Suprapubic skin (tissue), 4 donors: ENCODE measurements around the gene C1QC. TPM values are rescaled to one million over a fixed set of nuclear protein-coding genes. Genes with fewer than 3 reads are reported as not detected.

Source experiments
- DNase-seq, 2 donors: peaks; one replicate each; pipeline ENCODE4 v3.0.0-alpha.2; 2019; ENCODE audit warnings: low spot score in 2 of 2
- H3K27ac ChIP-seq: fragments of 200-600 bp; sonication (generic); one replicate; pipeline ENCODE4 v1.5.1; 2019
- H3K27me3 ChIP-seq: fragments of 200-600 bp; sonication (generic); one replicate; pipeline ENCODE4 v1.5.1; 2019
- H3K36me3 ChIP-seq: fragments of 200-600 bp; sonication (generic); one replicate; pipeline ENCODE4 v1.5.1; 2019
- H3K4me1 ChIP-seq: fragments of 200-600 bp; sonication (generic); one replicate; pipeline ENCODE4 v1.5.1; 2019
- H3K4me3 ChIP-seq: fragments of 200-600 bp; sonication (generic); one replicate; pipeline ENCODE4 v1.5.1; 2019; ENCODE audit warnings: mild to moderate bottlenecking
- H3K9me3 ChIP-seq: fragments of 200-600 bp; sonication (generic); one replicate; pipeline ENCODE4 v1.5.1; 2019
- EP300 ChIP-seq: sonication (generic); formaldehyde crosslinking; IDR thresholded peaks from one replicate; pipeline ENCODE4 v1.6.1; 2017; ENCODE audit warnings: antibody characterized with exemption
- POLR2A ChIP-seq, 2 donors: fragments of 450-650 bp; IDR thresholded peaks; one replicate each; pipeline ENCODE4 v1.6.1; 2017; ENCODE audit warnings: antibody characterized with exemption in 2 of 2, mild to moderate bottlenecking in 2 of 2, moderate library complexity in 2 of 2
- POLR2AphosphoS5 ChIP-seq, 3 donors: sonication (generic); formaldehyde crosslinking; IDR thresholded peaks; one replicate each; pipeline ENCODE4 v1.6.1; 2017; ENCODE audit warnings: antibody characterized with exemption in 3 of 3
- WGBS: methylation state at CpG from one replicate; pipeline ENCODE4 v1.1.5; 2018; 5-methylcytosine and 5-hydroxymethylcytosine counted together
- total RNA-seq, 4 donors: library from RNA; depleted of rRNA; stranded (reverse); fragments of >200 nt; gene quantifications; one replicate each; pipeline ENCODE4 v1.1.0, GENCODE V29; 2016
- TF ChIP-seq, protein P1 (sequence below), 2 donors: fragments of 200-600 bp in 1 of 2; fragments of 450-650 bp in 1 of 2; sonication (generic) in 1 of 2; IDR thresholded peaks; one replicate each; pipeline ENCODE4 v1.5.1; 2016 to 2019; ENCODE audit warnings: antibody characterized with exemption in 2 of 2, mild to moderate bottlenecking in 1 of 2, moderate library complexity in 1 of 2

The C1QC gene
- total RNA-seq, 4 donors from 2014 or later, result 6.5 to 31.9 (median 20.4) TPM

DNA sequence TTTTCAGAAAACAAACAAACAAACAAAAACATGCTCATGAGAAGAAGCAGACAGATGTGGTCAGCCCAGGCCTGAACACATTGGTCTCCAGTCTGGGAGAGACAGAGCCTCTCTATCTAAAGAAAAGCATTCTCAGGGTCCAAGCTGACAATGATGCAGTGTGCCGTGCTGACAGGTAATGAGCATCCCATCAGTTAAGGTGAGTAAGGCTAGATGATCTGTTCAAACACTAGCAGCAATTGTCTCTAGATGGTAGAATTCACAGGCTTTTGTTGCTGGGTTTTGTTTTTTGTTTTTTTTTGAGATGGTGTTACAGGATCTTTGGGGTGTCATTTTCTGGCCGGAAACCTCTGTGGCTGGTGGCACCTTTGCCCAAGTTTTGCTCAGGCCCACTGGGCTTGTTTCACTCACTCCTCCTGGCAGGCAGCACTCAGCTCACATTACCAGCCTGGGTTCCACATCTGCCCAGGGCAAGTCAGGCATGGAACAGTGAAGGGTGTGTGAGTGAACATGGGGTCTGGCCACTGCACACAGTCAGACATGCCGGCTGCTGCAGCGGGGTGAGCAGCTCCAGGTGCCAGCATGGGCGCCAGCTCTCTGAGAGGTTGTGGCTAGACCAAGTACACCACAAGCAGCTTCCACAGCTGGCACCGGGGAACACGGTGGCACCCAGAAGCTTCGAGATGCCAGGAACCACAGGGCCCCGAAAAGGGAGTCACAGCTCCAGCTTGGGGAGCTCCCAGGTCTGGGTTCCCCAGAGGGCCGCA is 9.6 kb upstream of the C1QC start:
- H3K27ac ChIP-seq, result no peak overlapping the region
- H3K4me3 ChIP-seq, result no peak overlapping the region
- 48% methylated on average over 3 of the region's 10 CpGs for WGBS
- no peak for TF ChIP-seq POLR2A (IDR thresholded peaks at IDR 0.05)
- no peak for TF ChIP-seq POLR2AphosphoS5 (IDR thresholded peaks at IDR 0.05)
- no peak for TF ChIP-seq EP300
- TF ChIP-seq, protein P1, sequence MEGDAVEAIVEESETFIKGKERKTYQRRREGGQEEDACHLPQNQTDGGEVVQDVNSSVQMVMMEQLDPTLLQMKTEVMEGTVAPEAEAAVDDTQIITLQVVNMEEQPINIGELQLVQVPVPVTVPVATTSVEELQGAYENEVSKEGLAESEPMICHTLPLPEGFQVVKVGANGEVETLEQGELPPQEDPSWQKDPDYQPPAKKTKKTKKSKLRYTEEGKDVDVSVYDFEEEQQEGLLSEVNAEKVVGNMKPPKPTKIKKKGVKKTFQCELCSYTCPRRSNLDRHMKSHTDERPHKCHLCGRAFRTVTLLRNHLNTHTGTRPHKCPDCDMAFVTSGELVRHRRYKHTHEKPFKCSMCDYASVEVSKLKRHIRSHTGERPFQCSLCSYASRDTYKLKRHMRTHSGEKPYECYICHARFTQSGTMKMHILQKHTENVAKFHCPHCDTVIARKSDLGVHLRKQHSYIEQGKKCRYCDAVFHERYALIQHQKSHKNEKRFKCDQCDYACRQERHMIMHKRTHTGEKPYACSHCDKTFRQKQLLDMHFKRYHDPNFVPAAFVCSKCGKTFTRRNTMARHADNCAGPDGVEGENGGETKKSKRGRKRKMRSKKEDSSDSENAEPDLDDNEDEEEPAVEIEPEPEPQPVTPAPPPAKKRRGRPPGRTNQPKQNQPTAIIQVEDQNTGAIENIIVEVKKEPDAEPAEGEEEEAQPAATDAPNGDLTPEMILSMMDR (IDR thresholded peaks at IDR 0.05), result no peak
- H3K9me3 ChIP-seq, result no peaks in the 10 kb centered on the region
- no peaks in the 10 kb centered on the region for H3K4me1 ChIP-seq
- H3K27me3 ChIP-seq, result peaks cover 42% of the 10 kb centered on the region
- DNase-seq, result no peak
- H3K36me3 ChIP-seq, result no peaks in the 10 kb centered on the region

DNA sequence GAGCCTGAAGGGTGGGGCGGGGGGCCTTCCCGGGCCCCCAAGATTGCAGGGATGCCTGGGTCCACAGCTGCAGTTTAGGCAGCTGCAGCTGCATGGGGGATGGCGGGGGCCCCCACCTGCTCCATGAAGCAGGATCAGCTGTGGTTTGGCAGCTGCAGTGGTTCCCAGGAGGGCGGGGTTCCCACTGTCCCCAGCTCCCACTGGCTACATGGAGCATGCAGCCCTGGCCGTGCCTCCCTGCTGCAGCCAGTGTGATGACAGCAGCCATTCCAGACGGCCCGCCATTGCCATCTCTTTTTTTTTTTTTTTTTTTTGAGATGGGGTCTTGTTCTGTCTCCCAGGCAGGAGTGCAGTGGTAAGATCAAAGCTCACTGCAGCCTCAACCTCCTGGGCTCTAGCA is 8.0 kb upstream of the C1QC start:
- TF ChIP-seq POLR2AphosphoS5 (IDR thresholded peaks at IDR 0.05) (no peak), EP300 (no peak), POLR2A (IDR thresholded peaks at IDR 0.05) (no peak)
- TF ChIP-seq, protein P1 (IDR thresholded peaks at IDR 0.05), result no peak
- Histone ChIP-seq H3K4me3 (no peak overlapping the region), H3K4me1 (no peaks in the 10 kb centered on the region), H3K9me3 (no peaks in the 10 kb centered on the region), H3K27ac (no peak overlapping the region), H3K36me3 (no peaks in the 10 kb centered on the region), H3K27me3 (peaks cover 38% of the 10 kb centered on the region)
- DNase-seq, result no peak
- 52% methylated on average over 5 of the region's 7 CpGs for WGBS

DNA sequence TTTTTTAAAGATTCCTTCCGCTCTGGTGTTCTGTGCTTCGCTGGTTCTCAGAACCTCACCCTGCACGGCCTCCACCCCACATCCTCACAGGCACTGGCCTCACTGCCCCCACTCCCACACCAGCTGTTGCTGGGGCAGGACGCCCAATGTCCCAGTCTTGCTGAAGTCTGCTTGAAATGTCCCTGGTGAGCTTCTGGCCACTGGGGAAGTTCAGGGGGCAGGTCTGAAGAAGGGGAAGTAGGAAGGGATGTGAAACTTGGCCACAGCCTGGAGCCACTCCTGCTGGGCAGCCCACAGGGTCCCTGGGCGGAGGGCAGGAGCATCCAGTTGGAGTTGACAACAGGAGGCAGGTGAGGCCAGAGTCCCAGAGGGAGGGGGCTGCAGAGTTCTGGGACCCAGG is 7.1 kb upstream of the C1QC start, which contains the start of gene C1QA:
Gene C1QA, plus strand, starts transcription at position 276 of the 400 bp plus-strand sequence. CDS start 989 bp downstream, outside the sequence.
- TF ChIP-seq, protein P1 (IDR thresholded peaks at IDR 0.05), result no peak
- TF ChIP-seq POLR2A (IDR thresholded peaks at IDR 0.05), result peak in 1 of 2 donors; percentile 39
- Histone ChIP-seq H3K36me3 (no peaks in the 10 kb centered on the region), H3K4me1 (no peaks in the 10 kb centered on the region), H3K4me3 (peak within 1 kb of the TSS; percentile 28), H3K27ac (peak within 1 kb of the TSS; percentile 27), H3K9me3 (no peaks in the 10 kb centered on the region), H3K27me3 (peaks cover 39% of the 10 kb centered on the region)
- WGBS, result 64% methylated on average over 4 of the region's 5 CpGs
- DNase-seq, result peak in 1 of 2 donors; percentile 78

- TF ChIP-seq, protein P1 (IDR thresholded peaks at IDR 0.05), result no peak
- no peak for TF ChIP-seq POLR2A (IDR thresholded peaks at IDR 0.05)
- no peak for TF ChIP-seq EP300
- no peak for TF ChIP-seq POLR2AphosphoS5 (IDR thresholded peaks at IDR 0.05)
- peaks cover 45% of the 10 kb centered on the region for H3K27me3 ChIP-seq
- peak overlapping the region; percentile 27 for H3K27ac ChIP-seq
These were observed 6.5 kb upstream of the C1QC start for GRCh38 chr1:22636927-22637326.

DNA sequence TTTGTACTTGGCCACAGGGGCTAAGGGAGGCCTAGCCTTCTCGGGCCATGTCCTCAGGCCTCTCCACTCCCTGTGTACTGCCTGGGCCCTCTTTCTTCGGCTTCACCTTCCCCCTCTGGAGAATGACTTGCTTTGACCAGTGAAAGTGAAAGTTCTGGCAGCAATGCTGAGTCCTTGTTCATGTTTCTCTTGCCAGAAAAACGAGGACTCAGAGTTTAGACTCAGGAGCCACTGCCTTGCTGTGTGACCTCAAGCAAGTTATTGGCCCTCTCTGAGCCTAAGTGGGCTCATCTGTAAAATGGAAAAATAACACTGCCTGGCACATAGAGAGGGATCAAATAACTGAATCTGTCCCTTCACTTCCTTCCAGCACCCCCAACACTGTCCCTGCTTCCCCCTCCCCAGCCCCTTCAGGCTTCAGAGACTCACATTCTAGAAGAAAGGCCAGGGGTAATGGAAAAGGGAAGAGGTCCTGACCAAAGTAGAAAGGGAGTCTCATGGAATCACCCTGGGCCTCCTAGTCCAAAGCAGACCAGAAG is 5.5 kb upstream of the C1QC start:
- no peaks in the 10 kb centered on the region for H3K36me3 ChIP-seq
- no peaks in the 10 kb centered on the region for H3K9me3 ChIP-seq
- H3K4me3 ChIP-seq, result peak overlapping the region; percentile 28
- no peak for DNase-seq
- no peak overlapping the region for H3K27ac ChIP-seq
- TF ChIP-seq POLR2AphosphoS5 (IDR thresholded peaks at IDR 0.05) (no peak), POLR2A (IDR thresholded peaks at IDR 0.05) (no peak), EP300 (no peak)
- TF ChIP-seq, protein P1 (IDR thresholded peaks at IDR 0.05), result no peak
- H3K27me3 ChIP-seq, result peaks cover 43% of the 10 kb centered on the region
- peaks cover 5% of the 10 kb centered on the region for H3K4me1 ChIP-seq
- 71% methylated on average over 3 of the region's 3 CpGs for WGBS

More at GRCh38 chr1:22636927-22637326, 6.5 kb upstream of the C1QC start:
- DNase-seq, result no peak
- H3K9me3 ChIP-seq, result no peaks in the 10 kb centered on the region
- H3K4me1 ChIP-seq, result peaks cover 4% of the 10 kb centered on the region
- WGBS, result 74% methylated on average over 6 of the region's 6 CpGs
- H3K4me3 ChIP-seq, result peak overlapping the region; percentile 28
- no peaks in the 10 kb centered on the region for H3K36me3 ChIP-seq
